Suprapubic skin (tissue), 4 donors: ENCODE measurements around the gene FBXW12. TPM values are rescaled to one million over a fixed set of nuclear protein-coding genes. Genes with fewer than 3 reads are reported as not detected.
A peak's percentile ranks its signal among the peaks of the same experiment; 100 is the strongest.

ENCODE experiments used
- DNase-seq, 2 donors: peaks; one replicate each; pipeline ENCODE4 v3.0.0-alpha.2; 2019; ENCODE audit warnings: low spot score in 2 of 2
- H3K27ac ChIP-seq: fragments of 200-600 bp; sonication (generic); one replicate; pipeline ENCODE4 v1.5.1; 2019
- H3K27me3 ChIP-seq: fragments of 200-600 bp; sonication (generic); one replicate; pipeline ENCODE4 v1.5.1; 2019
- H3K36me3 ChIP-seq: fragments of 200-600 bp; sonication (generic); one replicate; pipeline ENCODE4 v1.5.1; 2019
- H3K4me1 ChIP-seq: fragments of 200-600 bp; sonication (generic); one replicate; pipeline ENCODE4 v1.5.1; 2019
- H3K4me3 ChIP-seq: fragments of 200-600 bp; sonication (generic); one replicate; pipeline ENCODE4 v1.5.1; 2019; ENCODE audit warnings: mild to moderate bottlenecking
- H3K9me3 ChIP-seq: fragments of 200-600 bp; sonication (generic); one replicate; pipeline ENCODE4 v1.5.1; 2019
- CTCF ChIP-seq, 2 donors: fragments of 200-600 bp in 1 of 2; fragments of 450-650 bp in 1 of 2; sonication (generic) in 1 of 2; IDR thresholded peaks; one replicate each; pipeline ENCODE4 v1.5.1; 2016 to 2019; ENCODE audit warnings: antibody characterized with exemption in 2 of 2, mild to moderate bottlenecking in 1 of 2, moderate library complexity in 1 of 2
- EP300 ChIP-seq: sonication (generic); formaldehyde crosslinking; IDR thresholded peaks from one replicate; pipeline ENCODE4 v1.6.1; 2017; ENCODE audit warnings: antibody characterized with exemption
- POLR2A ChIP-seq, 2 donors: fragments of 450-650 bp; IDR thresholded peaks; one replicate each; pipeline ENCODE4 v1.6.1; 2017; ENCODE audit warnings: antibody characterized with exemption in 2 of 2, mild to moderate bottlenecking in 2 of 2, moderate library complexity in 2 of 2
- POLR2AphosphoS5 ChIP-seq, 3 donors: sonication (generic); formaldehyde crosslinking; IDR thresholded peaks; one replicate each; pipeline ENCODE4 v1.6.1; 2017; ENCODE audit warnings: antibody characterized with exemption in 3 of 3
- WGBS: methylation state at CpG from one replicate; pipeline ENCODE4 v1.1.5; 2018; 5-methylcytosine and 5-hydroxymethylcytosine counted together
- total RNA-seq, 4 donors: library from RNA; depleted of rRNA; stranded (reverse); fragments of >200 nt; gene quantifications; one replicate each; pipeline ENCODE4 v1.1.0, GENCODE V29; 2016

Gene FBXW12
- total RNA-seq, 4 donors from 2014 or later, result not detected

- no peak overlapping the region for H3K4me3 ChIP-seq
- 83% methylated on average over 18 of the region's 18 CpGs for WGBS
- peaks cover 82% of the 10 kb centered on the region for H3K36me3 ChIP-seq
- H3K27ac ChIP-seq, result no peak overlapping the region
- H3K4me1 ChIP-seq, result peaks cover 19% of the 10 kb centered on the region
- no peak for TF ChIP-seq POLR2A (IDR thresholded peaks at IDR 0.05)
- TF ChIP-seq POLR2AphosphoS5 (IDR thresholded peaks at IDR 0.05), result no peak
- no peak for TF ChIP-seq EP300
- no peak for TF ChIP-seq CTCF (IDR thresholded peaks at IDR 0.05)
- no peaks in the 10 kb centered on the region for H3K27me3 ChIP-seq
- no peaks in the 10 kb centered on the region for H3K9me3 ChIP-seq
- DNase-seq, result peak in 1 of 2 donors; percentile 65
Measured at GRCh38 chr3:48406443-48407431, 34.7 kb downstream of the FBXW12 start.

- WGBS, result 91% methylated on average over 8 of the region's 8 CpGs
Measured at GRCh38 chr3:48407542-48408099, 35.6 kb downstream of the FBXW12 start.

GRCh38 chr3:48408823-48409281 is 36.8 kb downstream of the FBXW12 start:
- no peak overlapping the region for H3K4me3 ChIP-seq
- no peak overlapping the region for H3K27ac ChIP-seq
- WGBS, result 96% methylated on average over 4 of the region's 4 CpGs
- no peaks in the 10 kb centered on the region for H3K27me3 ChIP-seq
- no peaks in the 10 kb centered on the region for H3K9me3 ChIP-seq
- H3K36me3 ChIP-seq, result peaks cover 92% of the 10 kb centered on the region
- peaks cover 21% of the 10 kb centered on the region for H3K4me1 ChIP-seq
- peak; percentile 57 to 71 for DNase-seq
- TF ChIP-seq POLR2AphosphoS5 (IDR thresholded peaks at IDR 0.05) (no peak), POLR2A (IDR thresholded peaks at IDR 0.05) (no peak), CTCF (IDR thresholded peaks at IDR 0.05) (no peak), EP300 (no peak)

More at GRCh38 chr3:48407542-48408099, 35.6 kb downstream of the FBXW12 start:
- Histone ChIP-seq H3K9me3 (no peaks in the 10 kb centered on the region), H3K4me1 (peaks cover 12% of the 10 kb centered on the region), H3K27ac (no peak overlapping the region), H3K36me3 (peaks cover 91% of the 10 kb centered on the region), H3K27me3 (no peaks in the 10 kb centered on the region), H3K4me3 (no peak overlapping the region)
- TF ChIP-seq CTCF (IDR thresholded peaks at IDR 0.05), result no peak
- no peak for TF ChIP-seq POLR2AphosphoS5 (IDR thresholded peaks at IDR 0.05)
- no peak for TF ChIP-seq EP300
- no peak for DNase-seq

GRCh38 chr3:48409291-48410201 is 37.5 kb downstream of the FBXW12 start:
- Histone ChIP-seq H3K36me3 (peaks cover 89% of the 10 kb centered on the region), H3K27ac (no peak overlapping the region), H3K4me1 (peaks cover 27% of the 10 kb centered on the region), H3K27me3 (no peaks in the 10 kb centered on the region), H3K4me3 (no peak overlapping the region), H3K9me3 (no peaks in the 10 kb centered on the region)
- peak; percentile 61 to 65 for DNase-seq
- TF ChIP-seq POLR2AphosphoS5 (IDR thresholded peaks at IDR 0.05), result no peak
- no peak for TF ChIP-seq CTCF (IDR thresholded peaks at IDR 0.05)
- WGBS, result 94% methylated on average over 24 of the region's 31 CpGs
